ENCODE data around the gene IZUMO2. TPM values are rescaled to one million over a fixed set of nuclear protein-coding genes. Genes with fewer than 3 reads are reported as not detected.

IZUMO2 gene
- polyA plus RNA-seq, 1 of the 3 experiments (the other 2 are of a cell fraction): not detected

- TF ChIP-seq YY1 (IDR thresholded peaks at IDR 0.05; ENCODE audit: low read depth): no peak
- TF ChIP-seq MEF2A (IDR thresholded peaks at IDR 0.05; ENCODE audit: borderline replicate concordance, low read depth): no peak
- TF ChIP-seq CHD2 (IDR thresholded peaks at IDR 0.05; ENCODE audit: low read length, partially characterized antibody): no peak
Observed at GRCh38 chr19:50204081-50204428, 41.0 kb upstream of the IZUMO2 start (continued).

- no peaks in the 10 kb centered on the region for H3K36me3 ChIP-seq (replicated peaks in 1 of 2; ENCODE audit: control insufficient read depth in 1 of 2, insufficient read depth in 2 of 2, low read length in 1 of 2)
- H4K20me1 ChIP-seq (ENCODE audit: insufficient read depth): no peaks in the 10 kb centered on the region
- H3K9ac ChIP-seq: no peak within 1 kb of the TSS
- H3K27ac ChIP-seq (ENCODE audit: low read depth in 2 of 2, low read length in 1 of 2): no peak within 1 kb of the TSS
- H3K79me2 ChIP-seq (ENCODE audit: insufficient read depth): no peaks in the 10 kb centered on the region
- TF ChIP-seq, protein P1, sequence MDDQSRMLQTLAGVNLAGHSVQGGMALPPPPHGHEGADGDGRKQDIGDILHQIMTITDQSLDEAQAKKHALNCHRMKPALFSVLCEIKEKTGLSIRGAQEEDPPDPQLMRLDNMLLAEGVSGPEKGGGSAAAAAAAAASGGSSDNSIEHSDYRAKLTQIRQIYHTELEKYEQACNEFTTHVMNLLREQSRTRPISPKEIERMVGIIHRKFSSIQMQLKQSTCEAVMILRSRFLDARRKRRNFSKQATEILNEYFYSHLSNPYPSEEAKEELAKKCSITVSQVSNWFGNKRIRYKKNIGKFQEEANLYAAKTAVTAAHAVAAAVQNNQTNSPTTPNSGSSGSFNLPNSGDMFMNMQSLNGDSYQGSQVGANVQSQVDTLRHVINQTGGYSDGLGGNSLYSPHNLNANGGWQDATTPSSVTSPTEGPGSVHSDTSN (IDR thresholded peaks at IDR 0.05): peak; percentile 92
- TF ChIP-seq EZH2phosphoT487 (IDR thresholded peaks at IDR 0.05; ENCODE audit: borderline replicate concordance, low read depth): no peak
- peaks cover 87% of the 10 kb centered on the region for H3K27me3 ChIP-seq (ENCODE audit: insufficient read depth)
- no peak within 1 kb of the TSS for H2AFZ ChIP-seq (ENCODE audit: low read depth)
- H3K9me2 ChIP-seq: no peaks in the 10 kb centered on the region
- POLR2A ChIA-PET: no interaction called here
- H3K4me2 ChIP-seq: no peak within 1 kb of the TSS
- 10% methylated on average over 10 of the region's 78 CpGs for WGBS (ENCODE audit: low lambda C conversion rate)
- DNase-seq: peak; percentile 82
- no peaks in the 10 kb centered on the region for H3K4me1 ChIP-seq (ENCODE audit: control insufficient read depth in 1 of 2, insufficient read depth in 2 of 2, low read depth in 1 of 2, low read length in 1 of 2)
- no peaks in the 10 kb centered on the region for H3F3A ChIP-seq (replicated peaks; ENCODE audit: insufficient read depth)
- no peak within 1 kb of the TSS for H3K4me3 ChIP-seq (ENCODE audit: low read depth in 2 of 2, low read length in 1 of 2)
- CTCF ChIA-PET: interaction anchor here (1.4 kb wide), 1 partner anchor 21 kb away, joined by 3 read pairs; no protein-coding TSS in a partner anchor
- no peaks in the 10 kb centered on the region for H3K9me3 ChIP-seq
Observed at GRCh38 chr19:50203281-50204080, 40.4 kb upstream of the IZUMO2 start, which contains the start of gene MYH14. TSS of gene MYH14 (plus strand) at chr19:50203622. CDS start at chr19:50210366, 6,744 bp downstream.

DNA sequence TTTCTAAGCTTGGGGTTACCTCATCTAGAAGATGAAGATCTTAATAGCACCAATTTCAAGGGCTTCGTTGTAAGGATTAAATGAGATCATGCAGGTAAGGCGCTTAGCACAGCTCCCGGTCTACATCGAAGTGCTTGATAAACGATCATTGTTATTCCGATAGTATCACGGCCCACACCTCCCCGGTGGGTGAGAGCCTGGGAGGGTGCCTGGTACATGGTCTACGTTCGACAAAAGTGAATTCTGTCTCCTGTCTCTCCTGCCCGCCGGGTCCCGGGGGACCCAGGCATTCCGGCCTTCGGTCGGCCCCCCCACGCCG is 39.8 kb upstream of the IZUMO2 start:
- H3K9me3 ChIP-seq: no peaks in the 10 kb centered on the region
- 34% methylated on average over 10 of the region's 18 CpGs for WGBS (ENCODE audit: low lambda C conversion rate)
- no peak overlapping the region for H3K4me2 ChIP-seq
- peaks cover 81% of the 10 kb centered on the region for H3K27me3 ChIP-seq (ENCODE audit: insufficient read depth)
- H3K4me1 ChIP-seq (ENCODE audit: control insufficient read depth in 1 of 2, insufficient read depth in 2 of 2, low read depth in 1 of 2, low read length in 1 of 2): no peaks in the 10 kb centered on the region
- H3K9me2 ChIP-seq: no peaks in the 10 kb centered on the region
- H3K36me3 ChIP-seq (replicated peaks in 1 of 2; ENCODE audit: control insufficient read depth in 1 of 2, insufficient read depth in 2 of 2, low read length in 1 of 2): no peaks in the 10 kb centered on the region
- H3F3A ChIP-seq (replicated peaks; ENCODE audit: insufficient read depth): no peaks in the 10 kb centered on the region
- ChIA-PET POLR2A (no interaction called here), CTCF (interaction anchor here (1.4 kb wide), 1 partner anchor 21 kb away, joined by 3 read pairs; no protein-coding TSS in a partner anchor)
- no peak overlapping the region for H2AFZ ChIP-seq (ENCODE audit: low read depth)
- no peak for DNase-seq
- H3K9ac ChIP-seq: no peak overlapping the region
- H3K79me2 ChIP-seq (ENCODE audit: insufficient read depth): no peaks in the 10 kb centered on the region
- no peak overlapping the region for H3K27ac ChIP-seq (ENCODE audit: low read depth in 2 of 2, low read length in 1 of 2)
- H4K20me1 ChIP-seq (ENCODE audit: insufficient read depth): no peaks in the 10 kb centered on the region
- no peak overlapping the region for H3K4me3 ChIP-seq (ENCODE audit: low read depth in 2 of 2, low read length in 1 of 2)
- TF ChIP-seq, protein P2, sequence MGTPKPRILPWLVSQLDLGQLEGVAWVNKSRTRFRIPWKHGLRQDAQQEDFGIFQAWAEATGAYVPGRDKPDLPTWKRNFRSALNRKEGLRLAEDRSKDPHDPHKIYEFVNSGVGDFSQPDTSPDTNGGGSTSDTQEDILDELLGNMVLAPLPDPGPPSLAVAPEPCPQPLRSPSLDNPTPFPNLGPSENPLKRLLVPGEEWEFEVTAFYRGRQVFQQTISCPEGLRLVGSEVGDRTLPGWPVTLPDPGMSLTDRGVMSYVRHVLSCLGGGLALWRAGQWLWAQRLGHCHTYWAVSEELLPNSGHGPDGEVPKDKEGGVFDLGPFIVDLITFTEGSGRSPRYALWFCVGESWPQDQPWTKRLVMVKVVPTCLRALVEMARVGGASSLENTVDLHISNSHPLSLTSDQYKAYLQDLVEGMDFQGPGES (IDR thresholded peaks at IDR 0.05; ENCODE audit: low read depth, low read length): no peak
- TF ChIP-seq FOSL2 (IDR thresholded peaks at IDR 0.05; ENCODE audit: borderline replicate concordance, low read depth) (no peak), CHD2 (IDR thresholded peaks at IDR 0.05; ENCODE audit: low read length, partially characterized antibody) (no peak), JUND (IDR thresholded peaks at IDR 0.05) (no peak), RAD21 (IDR thresholded peaks at IDR 0.05; ENCODE audit: low read length) (no peak), EZH2phosphoT487 (IDR thresholded peaks at IDR 0.05; ENCODE audit: borderline replicate concordance, low read depth) (no peak), GABPA (IDR thresholded peaks at IDR 0.05; ENCODE audit: low read depth) (no peak), REST (IDR thresholded peaks at IDR 0.05; ENCODE audit: low read depth, low read length) (no peak), TEAD4 (IDR thresholded peaks at IDR 0.05; ENCODE audit: borderline replicate concordance, insufficient read depth) (no peak), GATA2 (CRISPR knock-in tag; IDR thresholded peaks at IDR 0.05) (no peak), MXI1 (IDR thresholded peaks at IDR 0.05; ENCODE audit: low read depth, low read length) (no peak), FOXM1 (IDR thresholded peaks at IDR 0.05; ENCODE audit: low read depth) (no peak), RXRA (IDR thresholded peaks at IDR 0.05; ENCODE audit: borderline replicate concordance, low read depth) (no peak)
- TF ChIP-seq, protein P3, sequence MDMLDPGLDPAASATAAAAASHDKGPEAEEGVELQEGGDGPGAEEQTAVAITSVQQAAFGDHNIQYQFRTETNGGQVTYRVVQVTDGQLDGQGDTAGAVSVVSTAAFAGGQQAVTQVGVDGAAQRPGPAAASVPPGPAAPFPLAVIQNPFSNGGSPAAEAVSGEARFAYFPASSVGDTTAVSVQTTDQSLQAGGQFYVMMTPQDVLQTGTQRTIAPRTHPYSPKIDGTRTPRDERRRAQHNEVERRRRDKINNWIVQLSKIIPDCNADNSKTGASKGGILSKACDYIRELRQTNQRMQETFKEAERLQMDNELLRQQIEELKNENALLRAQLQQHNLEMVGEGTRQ (IDR thresholded peaks at IDR 0.05; ENCODE audit: borderline replicate concordance, low read depth, low read length): no peak

Measured in SK-N-SH (cell line).